Liver (tissue), 3 donors: ENCODE data around the gene NDUFB5.

Experiments
- EGR1 ChIP-seq, 2 donors: IDR thresholded peaks; 2 replicates each; pipeline ENCODE4 v1.6.1; 2016 to 2018; ENCODE audit warnings: antibody characterized with exemption in 2 of 2, low read depth in 2 of 2
- HNF4A ChIP-seq, 2 donors: conservative IDR thresholded peaks; 2 replicates each; pipeline ENCODE4 v1.6.1; 2016; ENCODE audit warnings: antibody characterized with exemption in 2 of 2, mild to moderate bottlenecking in 2 of 2
- HNF4G ChIP-seq: IDR thresholded peaks from 2 replicates; pipeline ENCODE4 v1.6.1; 2016; ENCODE audit warnings: antibody characterized with exemption
- SP1 ChIP-seq: IDR thresholded peaks from 2 replicates; pipeline ENCODE4 v1.6.1; 2018; ENCODE audit warnings: antibody characterized with exemption, mild to moderate bottlenecking
- TAF1 ChIP-seq: conservative IDR thresholded peaks from 2 replicates; pipeline ENCODE4 v1.6.1; 2016; ENCODE audit warnings: antibody characterized with exemption, mild to moderate bottlenecking
- YY1 ChIP-seq: IDR thresholded peaks from 2 replicates; pipeline ENCODE4 v1.6.1; 2016; ENCODE audit warnings: antibody characterized with exemption, mild to moderate bottlenecking
- TF ChIP-seq, protein P1 (sequence below): fragments of 150-350 bp; IDR thresholded peaks from 2 replicates; pipeline ENCODE4 v1.5.1; 2017; ENCODE audit warnings: improper control_type of control experiment, low read depth, low read length; ENCODE audit not compliant: missing input control
- TF ChIP-seq, protein P2 (sequence below): IDR thresholded peaks from 2 replicates; pipeline ENCODE4 v1.6.1; 2016; ENCODE audit warnings: antibody characterized with exemption
- TF ChIP-seq, protein P3 (sequence below): IDR thresholded peaks from 2 replicates; pipeline ENCODE4 v1.6.1; 2016; ENCODE audit warnings: antibody characterized with exemption, mild to moderate bottlenecking
- donor health status: healthy.
- donor health status: healthy.

DNA sequence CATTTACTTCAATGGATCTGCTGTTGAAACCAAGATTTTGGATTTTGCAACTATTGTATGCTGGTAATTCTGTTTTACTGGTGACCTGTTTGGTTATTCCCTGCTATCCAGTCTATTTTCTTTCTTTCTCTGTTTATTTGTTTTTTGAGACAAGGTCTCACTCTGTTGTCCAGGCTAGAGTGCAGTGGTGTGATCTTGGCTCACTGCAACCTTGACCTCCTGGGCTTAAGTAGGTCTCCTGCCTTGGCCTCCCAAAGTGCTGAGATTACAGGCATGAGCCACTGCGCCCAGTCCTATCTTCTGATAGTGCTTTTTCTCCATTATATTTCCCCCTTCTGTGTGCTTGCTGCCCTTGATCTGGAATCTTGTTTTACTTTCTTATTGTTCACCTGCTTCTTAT is 63.8 kb downstream of the NDUFB5 start:
- TF ChIP-seq, protein P1, sequence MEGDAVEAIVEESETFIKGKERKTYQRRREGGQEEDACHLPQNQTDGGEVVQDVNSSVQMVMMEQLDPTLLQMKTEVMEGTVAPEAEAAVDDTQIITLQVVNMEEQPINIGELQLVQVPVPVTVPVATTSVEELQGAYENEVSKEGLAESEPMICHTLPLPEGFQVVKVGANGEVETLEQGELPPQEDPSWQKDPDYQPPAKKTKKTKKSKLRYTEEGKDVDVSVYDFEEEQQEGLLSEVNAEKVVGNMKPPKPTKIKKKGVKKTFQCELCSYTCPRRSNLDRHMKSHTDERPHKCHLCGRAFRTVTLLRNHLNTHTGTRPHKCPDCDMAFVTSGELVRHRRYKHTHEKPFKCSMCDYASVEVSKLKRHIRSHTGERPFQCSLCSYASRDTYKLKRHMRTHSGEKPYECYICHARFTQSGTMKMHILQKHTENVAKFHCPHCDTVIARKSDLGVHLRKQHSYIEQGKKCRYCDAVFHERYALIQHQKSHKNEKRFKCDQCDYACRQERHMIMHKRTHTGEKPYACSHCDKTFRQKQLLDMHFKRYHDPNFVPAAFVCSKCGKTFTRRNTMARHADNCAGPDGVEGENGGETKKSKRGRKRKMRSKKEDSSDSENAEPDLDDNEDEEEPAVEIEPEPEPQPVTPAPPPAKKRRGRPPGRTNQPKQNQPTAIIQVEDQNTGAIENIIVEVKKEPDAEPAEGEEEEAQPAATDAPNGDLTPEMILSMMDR = no peak
- no peak for TF ChIP-seq SP1
- TF ChIP-seq YY1 = no peak
- TF ChIP-seq, protein P2, sequence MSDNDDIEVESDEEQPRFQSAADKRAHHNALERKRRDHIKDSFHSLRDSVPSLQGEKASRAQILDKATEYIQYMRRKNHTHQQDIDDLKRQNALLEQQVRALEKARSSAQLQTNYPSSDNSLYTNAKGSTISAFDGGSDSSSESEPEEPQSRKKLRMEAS = no peak
- TF ChIP-seq TAF1 = no peak
- no peak for TF ChIP-seq EGR1 (IDR thresholded peaks at IDR 0.05; ENCODE audit: low read depth in 2 of 2)
- TF ChIP-seq, protein P3, sequence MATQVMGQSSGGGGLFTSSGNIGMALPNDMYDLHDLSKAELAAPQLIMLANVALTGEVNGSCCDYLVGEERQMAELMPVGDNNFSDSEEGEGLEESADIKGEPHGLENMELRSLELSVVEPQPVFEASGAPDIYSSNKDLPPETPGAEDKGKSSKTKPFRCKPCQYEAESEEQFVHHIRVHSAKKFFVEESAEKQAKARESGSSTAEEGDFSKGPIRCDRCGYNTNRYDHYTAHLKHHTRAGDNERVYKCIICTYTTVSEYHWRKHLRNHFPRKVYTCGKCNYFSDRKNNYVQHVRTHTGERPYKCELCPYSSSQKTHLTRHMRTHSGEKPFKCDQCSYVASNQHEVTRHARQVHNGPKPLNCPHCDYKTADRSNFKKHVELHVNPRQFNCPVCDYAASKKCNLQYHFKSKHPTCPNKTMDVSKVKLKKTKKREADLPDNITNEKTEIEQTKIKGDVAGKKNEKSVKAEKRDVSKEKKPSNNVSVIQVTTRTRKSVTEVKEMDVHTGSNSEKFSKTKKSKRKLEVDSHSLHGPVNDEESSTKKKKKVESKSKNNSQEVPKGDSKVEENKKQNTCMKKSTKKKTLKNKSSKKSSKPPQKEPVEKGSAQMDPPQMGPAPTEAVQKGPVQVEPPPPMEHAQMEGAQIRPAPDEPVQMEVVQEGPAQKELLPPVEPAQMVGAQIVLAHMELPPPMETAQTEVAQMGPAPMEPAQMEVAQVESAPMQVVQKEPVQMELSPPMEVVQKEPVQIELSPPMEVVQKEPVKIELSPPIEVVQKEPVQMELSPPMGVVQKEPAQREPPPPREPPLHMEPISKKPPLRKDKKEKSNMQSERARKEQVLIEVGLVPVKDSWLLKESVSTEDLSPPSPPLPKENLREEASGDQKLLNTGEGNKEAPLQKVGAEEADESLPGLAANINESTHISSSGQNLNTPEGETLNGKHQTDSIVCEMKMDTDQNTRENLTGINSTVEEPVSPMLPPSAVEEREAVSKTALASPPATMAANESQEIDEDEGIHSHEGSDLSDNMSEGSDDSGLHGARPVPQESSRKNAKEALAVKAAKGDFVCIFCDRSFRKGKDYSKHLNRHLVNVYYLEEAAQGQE = no peak
- no peak for TF ChIP-seq HNF4A (conservative IDR thresholded peaks at IDR 0.05)
- no peak for TF ChIP-seq HNF4G
